ENCODE data around the gene MT1G. TPM values are rescaled to one million over a fixed set of nuclear protein-coding genes. Genes with fewer than 3 reads are reported as not detected.
"Not testable (repeated sequence)": the region's sequence is repeated elsewhere in the genome, so short reads cannot be mapped to it uniquely, and the experiment has no call there.

The MT1G gene
- polyA plus RNA-seq (2012; ENCODE audit: missing spikeins): not detected

DNA sequence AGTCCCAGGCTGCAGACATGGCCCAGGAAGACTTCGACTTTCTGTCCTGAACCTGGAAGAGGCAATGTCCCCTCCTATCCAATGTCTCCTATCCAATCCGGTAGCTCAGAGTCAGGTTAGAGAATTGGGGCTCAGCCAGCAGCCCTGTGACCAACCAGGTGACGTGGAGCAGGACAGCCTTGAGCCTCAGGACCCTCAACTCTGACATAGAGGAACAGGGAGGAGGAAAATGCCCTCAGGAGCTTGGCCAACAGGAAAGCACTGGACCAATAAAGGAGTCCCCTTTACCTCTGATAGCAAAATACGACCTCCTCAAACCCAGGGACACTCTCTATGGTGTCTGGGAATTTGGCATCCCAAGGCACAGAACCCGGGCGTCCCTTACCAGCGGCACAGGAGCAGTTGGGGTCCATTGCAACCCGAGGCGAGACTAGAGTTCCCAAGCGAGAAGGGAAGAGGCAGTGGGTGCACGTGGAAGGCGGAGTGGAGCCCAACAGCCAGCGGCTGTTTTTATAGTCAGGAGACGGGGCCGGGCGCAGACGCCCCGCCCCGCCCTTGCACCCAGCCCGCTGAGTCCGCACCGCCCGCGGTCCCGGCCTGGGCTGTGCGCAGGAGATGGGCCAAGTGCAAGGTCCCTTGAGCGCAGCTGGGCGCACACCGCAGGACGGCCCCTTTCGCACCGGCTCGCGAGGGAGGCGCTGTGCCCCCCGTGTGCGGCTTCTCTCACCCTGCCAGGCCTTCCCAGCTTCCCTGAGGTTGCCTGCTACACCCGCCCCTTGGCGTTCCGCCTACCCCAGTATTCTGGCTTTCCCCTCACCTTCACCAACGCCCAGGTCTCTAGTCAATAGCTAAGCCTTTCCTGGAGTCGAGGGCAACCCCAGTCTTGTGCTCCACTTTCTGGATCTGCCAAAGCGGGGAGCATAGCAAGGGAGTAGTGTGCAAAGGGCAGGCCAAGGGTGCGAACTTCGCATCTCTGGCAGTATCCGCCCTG lies at the start of gene MT1G:
TSS of gene MT1G (minus strand) at position 485 of the 991 bp plus-strand sequence. CDS start at position 413, 72 bp downstream.
- FAIRE-seq: no peak
- TF ChIP-seq TAF1 (IDR thresholded peaks at IDR 0.05; ENCODE audit: borderline replicate concordance, low read depth, low read length) (no peak), POLR2AphosphoS5 (IDR thresholded peaks at IDR 0.05; ENCODE audit: low read depth, low read length) (no peak), POLR2A (IDR thresholded peaks at IDR 0.05; ENCODE audit: low read depth, low read length) (no peak)
- no peak for DNase-seq (ENCODE audit: insufficient read length)

DNA sequence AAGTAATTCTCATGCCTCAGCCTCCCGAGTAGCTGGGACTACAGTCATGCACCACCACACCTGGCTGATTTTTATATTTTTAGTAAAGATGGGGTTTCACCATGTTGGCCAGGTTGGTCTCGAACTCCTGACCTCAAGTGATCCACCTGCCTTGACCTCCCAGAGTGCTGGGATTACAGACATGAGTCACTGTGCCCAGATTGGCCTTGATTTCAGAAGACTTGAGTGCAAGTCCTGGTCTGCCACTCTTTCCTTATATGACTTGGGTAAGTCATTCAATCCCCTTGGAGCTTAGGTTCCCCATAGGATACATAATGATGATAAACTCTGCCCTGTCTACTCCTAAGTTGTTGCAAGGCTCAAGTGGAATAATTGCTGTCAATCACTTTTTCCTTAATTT lies 49.7 kb upstream of the MT1G start:
- DNase-seq (ENCODE audit: insufficient read length); FAIRE-seq: not testable (repeated sequence)

DNA sequence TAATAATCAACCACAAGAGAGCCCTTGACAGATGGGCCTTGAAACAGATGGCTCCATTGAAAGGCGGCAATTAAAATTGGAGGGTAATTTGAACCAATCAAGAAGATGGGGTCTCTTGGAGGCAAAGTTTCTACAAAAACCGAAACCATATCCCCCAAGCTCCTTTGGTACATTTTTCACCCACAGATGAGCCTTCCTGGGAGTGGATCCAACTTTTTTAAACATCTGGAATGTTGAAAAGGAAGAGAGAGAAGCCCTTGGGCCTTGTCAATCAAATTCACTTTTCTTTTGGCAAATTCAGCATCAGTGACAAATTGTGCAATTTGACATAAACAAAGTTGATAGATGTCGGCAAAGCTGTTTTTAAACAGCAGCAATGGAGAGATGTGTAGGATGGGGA lies 48.9 kb upstream of the MT1G start:
- no peak for FAIRE-seq
- DNase-seq (ENCODE audit: insufficient read length): no peak
- TF ChIP-seq TAF1 (IDR thresholded peaks at IDR 0.05; ENCODE audit: borderline replicate concordance, low read depth, low read length): no peak
- no peak for TF ChIP-seq POLR2AphosphoS5 (IDR thresholded peaks at IDR 0.05; ENCODE audit: low read depth, low read length)
- TF ChIP-seq POLR2A (IDR thresholded peaks at IDR 0.05; ENCODE audit: low read depth, low read length): no peak

DNA sequence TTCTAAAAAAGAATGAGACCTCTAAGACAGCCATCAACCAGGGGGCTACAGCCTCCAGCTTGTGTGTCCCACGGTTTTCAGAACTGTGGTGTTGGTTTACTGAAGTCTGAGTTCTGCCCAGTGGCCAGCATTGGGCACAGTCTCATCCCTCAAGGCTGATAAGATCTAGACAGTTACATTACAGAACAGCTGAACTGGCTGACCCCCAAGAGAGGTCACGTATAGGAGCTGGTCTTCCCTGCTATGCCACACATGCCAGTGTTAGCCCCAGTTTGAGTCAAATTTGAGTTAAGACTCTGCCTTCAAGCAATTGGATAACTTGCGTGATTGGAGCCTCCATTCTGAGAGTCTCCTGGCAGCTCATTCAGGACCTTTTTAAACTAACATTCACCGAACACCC lies 47.3 kb upstream of the MT1G start:
- no peak for FAIRE-seq
- DNase-seq (ENCODE audit: insufficient read length): no peak
- TF ChIP-seq TAF1 (IDR thresholded peaks at IDR 0.05; ENCODE audit: borderline replicate concordance, low read depth, low read length) (no peak), POLR2AphosphoS5 (IDR thresholded peaks at IDR 0.05; ENCODE audit: low read depth, low read length) (no peak)

DNA sequence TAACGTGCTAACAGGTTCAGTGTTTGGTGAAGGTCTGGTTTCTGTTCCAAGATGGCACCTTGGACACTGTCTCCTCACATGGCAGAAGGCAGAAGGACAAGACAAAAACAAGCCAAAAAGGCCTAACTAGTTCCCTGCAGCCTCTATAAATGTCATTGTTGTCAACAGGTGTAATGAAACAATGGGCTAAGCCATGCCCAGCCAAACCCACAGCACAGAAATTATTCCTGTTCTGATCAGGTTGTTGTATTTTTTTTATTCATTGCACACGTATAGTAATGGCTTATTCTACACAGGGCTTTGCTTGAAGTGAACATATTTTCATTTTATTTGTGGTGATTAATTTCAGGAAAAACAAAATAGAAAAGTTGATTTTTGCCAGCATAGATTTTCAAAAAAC lies 45.9 kb upstream of the MT1G start:
- TF ChIP-seq TAF1 (IDR thresholded peaks at IDR 0.05; ENCODE audit: borderline replicate concordance, low read depth, low read length) (no peak), POLR2A (IDR thresholded peaks at IDR 0.05; ENCODE audit: low read depth, low read length) (no peak), POLR2AphosphoS5 (IDR thresholded peaks at IDR 0.05; ENCODE audit: low read depth, low read length) (no peak)
- FAIRE-seq (no peak), DNase-seq (ENCODE audit: insufficient read length) (no peak)

DNA sequence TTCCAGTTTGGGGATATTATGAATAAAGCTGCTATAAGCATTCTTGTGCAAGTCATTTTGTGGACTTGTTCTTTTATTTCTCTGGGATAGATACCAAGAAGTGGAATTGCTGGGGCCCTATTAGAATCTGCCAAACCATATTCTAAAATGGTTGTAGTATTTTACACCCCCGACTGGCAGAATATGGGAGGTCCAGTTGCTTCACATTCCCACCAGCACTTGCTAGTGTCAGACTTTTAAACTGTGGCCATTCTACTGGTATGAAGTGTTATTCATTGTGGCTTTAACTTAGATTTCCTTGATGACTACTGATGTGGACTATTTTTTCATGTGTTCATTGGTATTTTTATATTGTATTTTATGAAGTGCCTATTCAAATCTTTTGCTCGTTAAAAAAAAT lies 44.0 kb upstream of the MT1G start:
- TF ChIP-seq POLR2AphosphoS5 (IDR thresholded peaks at IDR 0.05; ENCODE audit: low read depth, low read length) (no peak), POLR2A (IDR thresholded peaks at IDR 0.05; ENCODE audit: low read depth, low read length) (no peak), TAF1 (IDR thresholded peaks at IDR 0.05; ENCODE audit: borderline replicate concordance, low read depth, low read length) (no peak)
- no peak for FAIRE-seq
- DNase-seq (ENCODE audit: insufficient read length): no peak

DNA sequence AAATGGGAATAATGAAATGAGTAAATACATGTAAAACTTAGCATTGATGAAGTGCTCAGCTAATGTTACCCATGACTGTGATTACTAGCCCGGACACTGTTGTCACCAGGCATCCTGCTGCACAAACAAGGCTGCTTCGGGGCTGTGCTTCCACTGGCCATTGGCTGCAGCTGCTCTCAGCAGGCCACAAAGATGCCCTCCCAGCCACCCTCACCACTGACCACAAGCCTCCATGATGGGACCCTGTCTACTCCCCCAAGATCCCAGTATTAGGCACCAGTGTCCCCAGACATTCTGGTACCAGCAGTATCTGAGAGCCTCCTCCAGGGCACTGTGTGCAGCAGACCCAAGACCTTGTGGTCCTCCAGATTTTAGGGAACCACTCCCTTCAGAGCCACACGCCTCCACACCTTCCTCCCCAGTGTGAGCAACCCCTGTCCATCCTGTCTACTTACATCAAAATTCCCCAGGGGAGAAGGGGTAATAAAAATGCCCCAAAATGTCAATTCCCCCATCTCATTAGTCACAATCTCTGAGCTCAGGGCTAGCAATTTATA lies 42.4 kb upstream of the MT1G start:
- no peak for FAIRE-seq
- TF ChIP-seq POLR2AphosphoS5 (IDR thresholded peaks at IDR 0.05; ENCODE audit: low read depth, low read length) (no peak), POLR2A (IDR thresholded peaks at IDR 0.05; ENCODE audit: low read depth, low read length) (no peak), TAF1 (IDR thresholded peaks at IDR 0.05; ENCODE audit: borderline replicate concordance, low read depth, low read length) (no peak)
- DNase-seq (ENCODE audit: insufficient read length): no peak

DNA sequence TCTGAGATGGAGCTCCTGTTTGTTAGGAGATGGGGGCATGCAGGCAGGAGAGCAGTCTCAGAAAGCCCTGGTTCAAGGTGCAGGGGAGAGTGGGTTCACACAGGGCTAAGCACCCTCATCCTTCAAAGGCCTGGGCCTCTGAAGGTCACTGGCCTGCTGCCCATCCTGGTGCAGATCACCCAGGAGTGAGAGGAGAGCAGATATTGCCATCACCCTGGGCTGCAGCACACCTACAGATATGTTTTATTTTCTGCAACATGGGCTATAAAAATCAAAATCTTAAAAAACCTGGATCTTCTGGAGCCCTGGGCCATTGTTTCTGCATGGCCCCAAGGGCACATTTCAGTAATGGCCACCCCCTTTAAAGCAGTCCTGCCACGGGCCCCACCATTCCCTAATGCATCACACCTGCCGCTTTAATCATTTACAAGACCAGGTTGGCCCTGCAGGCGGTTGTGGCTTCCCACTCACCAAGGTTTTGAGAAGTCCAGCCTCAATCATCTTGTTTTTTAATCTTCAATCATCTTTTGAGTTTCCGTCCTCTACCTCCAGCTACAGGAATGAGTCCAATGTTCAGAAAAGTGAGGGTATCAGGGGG lies 41.7 kb upstream of the MT1G start:
- no peak for FAIRE-seq
- DNase-seq (ENCODE audit: insufficient read length): no peak
- TF ChIP-seq POLR2A (IDR thresholded peaks at IDR 0.05; ENCODE audit: low read depth, low read length): no peak
- no peak for TF ChIP-seq POLR2AphosphoS5 (IDR thresholded peaks at IDR 0.05; ENCODE audit: low read depth, low read length)
- TF ChIP-seq TAF1 (IDR thresholded peaks at IDR 0.05; ENCODE audit: borderline replicate concordance, low read depth, low read length): no peak

DNA sequence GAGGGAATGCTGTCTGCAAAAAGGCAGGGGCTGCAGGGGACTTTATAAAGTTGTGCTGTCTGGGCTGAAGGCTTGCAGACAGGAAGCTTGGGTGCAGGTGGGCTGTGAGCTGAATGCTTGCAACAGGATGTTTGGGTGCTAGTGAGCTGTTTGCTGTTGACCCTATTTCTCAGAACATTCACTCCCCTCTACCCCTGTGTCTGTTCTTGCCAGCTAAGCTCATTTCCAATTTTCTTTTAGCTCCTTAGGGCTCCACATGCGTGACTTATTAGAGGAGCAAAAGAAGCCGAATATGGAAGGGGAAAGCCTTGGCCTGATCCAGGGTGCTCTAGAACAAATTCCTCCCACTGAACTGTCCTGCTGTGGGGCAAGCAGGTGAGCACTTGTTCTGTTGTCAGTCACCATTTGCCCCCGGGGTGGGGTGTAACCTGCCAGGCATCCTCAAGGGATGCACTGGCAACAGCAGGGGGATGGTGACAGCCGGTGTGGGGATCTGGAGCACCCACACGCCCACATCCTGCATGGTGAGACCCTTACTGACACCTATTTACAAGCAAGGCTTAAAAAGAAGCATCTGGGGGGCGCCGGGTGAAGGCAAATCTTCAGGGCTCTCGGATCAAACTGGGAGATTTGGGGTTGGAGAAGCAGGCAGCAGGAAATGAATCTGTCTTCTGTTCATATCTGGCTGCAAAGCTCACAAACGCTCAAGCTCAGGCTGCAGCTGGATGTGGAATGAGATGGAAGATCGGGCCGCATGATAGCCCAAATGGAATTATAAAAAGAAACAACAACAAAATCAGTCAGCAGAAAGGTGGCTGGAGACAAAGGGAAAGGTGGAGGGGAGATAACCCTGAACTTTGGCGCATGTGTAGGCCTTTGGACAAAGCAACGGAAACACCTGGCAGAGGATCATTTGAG lies 40.9 kb upstream of the MT1G start:
- TF ChIP-seq POLR2A (IDR thresholded peaks at IDR 0.05; ENCODE audit: low read depth, low read length) (no peak), TAF1 (IDR thresholded peaks at IDR 0.05; ENCODE audit: borderline replicate concordance, low read depth, low read length) (no peak), POLR2AphosphoS5 (IDR thresholded peaks at IDR 0.05; ENCODE audit: low read depth, low read length) (no peak)

DNA sequence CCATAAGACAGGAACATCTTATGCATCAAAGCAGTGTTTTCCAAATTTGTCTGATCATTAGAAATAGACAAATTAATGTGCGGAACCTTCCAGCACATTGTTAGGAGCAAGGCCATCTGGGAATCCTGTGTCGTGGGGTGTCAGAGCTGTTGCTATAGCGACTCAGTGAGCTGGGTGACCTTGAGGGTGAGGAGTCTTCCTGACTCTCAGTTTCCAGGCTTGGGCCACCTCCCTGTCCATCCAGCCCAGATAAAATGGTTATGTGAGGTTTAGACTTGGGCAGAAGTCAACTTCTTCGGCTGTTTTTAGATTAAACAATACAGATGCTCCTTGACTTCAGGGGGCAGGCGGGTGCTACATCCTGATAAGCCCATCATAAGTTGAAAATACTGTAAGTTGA lies 35.0 kb upstream of the MT1G start:
- no peak for FAIRE-seq
- no peak for DNase-seq (ENCODE audit: insufficient read length)
- no peak for TF ChIP-seq POLR2AphosphoS5 (IDR thresholded peaks at IDR 0.05; ENCODE audit: low read depth, low read length)
- TF ChIP-seq POLR2A (IDR thresholded peaks at IDR 0.05; ENCODE audit: low read depth, low read length): no peak
- no peak for TF ChIP-seq TAF1 (IDR thresholded peaks at IDR 0.05; ENCODE audit: borderline replicate concordance, low read depth, low read length)

More for the DNA sequence above, 40.9 kb upstream of the MT1G start:
- no peak for DNase-seq (ENCODE audit: insufficient read length)
- no peak for FAIRE-seq

DNA sequence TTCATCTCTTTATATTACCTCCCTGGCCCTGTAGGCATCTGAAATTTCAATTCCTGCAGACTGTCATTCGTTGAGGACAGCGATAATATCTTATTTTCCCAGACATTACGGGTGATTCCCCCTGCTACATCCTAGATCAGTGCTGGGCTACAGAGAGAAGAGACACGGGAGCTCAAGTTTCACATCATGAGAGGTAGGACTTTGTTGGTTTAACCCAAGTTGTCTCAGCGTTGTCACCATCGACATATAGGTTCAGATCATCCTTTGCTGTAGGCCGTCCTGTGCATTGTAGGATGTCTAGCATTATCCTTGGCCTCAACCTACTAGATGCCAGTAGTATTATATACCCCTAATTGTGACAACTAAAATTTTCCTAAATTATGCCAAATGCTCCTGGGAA lies 33.7 kb upstream of the MT1G start:
- FAIRE-seq: peak; percentile 30
- TF ChIP-seq TAF1 (IDR thresholded peaks at IDR 0.05; ENCODE audit: borderline replicate concordance, low read depth, low read length) (no peak), POLR2A (IDR thresholded peaks at IDR 0.05; ENCODE audit: low read depth, low read length) (no peak), POLR2AphosphoS5 (IDR thresholded peaks at IDR 0.05; ENCODE audit: low read depth, low read length) (no peak)

More for the DNA sequence above, 33.7 kb upstream of the MT1G start:
- no peak for DNase-seq (ENCODE audit: insufficient read length)
